RWPE2 (cell line): ENCODE measurements around the gene MAP2K3.

Source experiments
- ATAC-seq: fragments of 200-7000 bp; cut with Tn5 transposase; 3 replicates; pipeline ENCODE4 v1.9.1; 2021; ENCODE audit warnings: low read depth
- DNase-seq: peaks from one replicate; pipeline ENCODE4 v3.0.0-alpha.2; 2020; ENCODE audit warnings: low spot score
- H3K27ac ChIP-seq: fragments of 450-650 bp; 2 replicates; pipeline ENCODE4 v1.5.1; 2017; ENCODE audit warnings: mild to moderate bottlenecking; ENCODE audit not compliant: poor library complexity, severe bottlenecking
- H3K27me3 ChIP-seq: fragments of 250-450 bp; sonication (Bioruptor Pico); 2 replicates; pipeline ENCODE4 v1.5.1; 2021; ENCODE audit warnings: mild to moderate bottlenecking, moderate library complexity; ENCODE audit not compliant: insufficient read depth, poor library complexity, severe bottlenecking
- H3K36me3 ChIP-seq: fragments of 250-450 bp; sonication (Bioruptor Pico); 2 replicates; pipeline ENCODE4 v1.5.1; 2020; ENCODE audit warnings: low read depth, mild to moderate bottlenecking, moderate library complexity
- H3K4me1 ChIP-seq: fragments of 250-450 bp; sonication (Bioruptor Pico); 2 replicates; pipeline ENCODE4 v1.5.1; 2021; ENCODE audit warnings: mild to moderate bottlenecking, moderate library complexity; ENCODE audit not compliant: insufficient read depth, poor library complexity, severe bottlenecking
- H3K4me3 ChIP-seq: fragments of 250-450 bp; sonication (Bioruptor Pico); 2 replicates; pipeline ENCODE4 v1.5.1; 2021; ENCODE audit warnings: mild to moderate bottlenecking, moderate library complexity; ENCODE audit not compliant: severe bottlenecking
- H3K9me3 ChIP-seq: fragments of 250-450 bp; sonication (Bioruptor Pico); 2 replicates; pipeline ENCODE4 v1.5.1; 2021; ENCODE audit warnings: mild to moderate bottlenecking, moderate library complexity; ENCODE audit not compliant: severe bottlenecking
- TF ChIP-seq, protein P1 (sequence below): fragments of 450-650 bp; IDR thresholded peaks from one replicate; pipeline ENCODE4 v1.5.1; 2017; ENCODE audit warnings: mild to moderate bottlenecking, moderate library complexity; ENCODE audit not compliant: poor library complexity, severe bottlenecking

Gene MAP2K3

DNA sequence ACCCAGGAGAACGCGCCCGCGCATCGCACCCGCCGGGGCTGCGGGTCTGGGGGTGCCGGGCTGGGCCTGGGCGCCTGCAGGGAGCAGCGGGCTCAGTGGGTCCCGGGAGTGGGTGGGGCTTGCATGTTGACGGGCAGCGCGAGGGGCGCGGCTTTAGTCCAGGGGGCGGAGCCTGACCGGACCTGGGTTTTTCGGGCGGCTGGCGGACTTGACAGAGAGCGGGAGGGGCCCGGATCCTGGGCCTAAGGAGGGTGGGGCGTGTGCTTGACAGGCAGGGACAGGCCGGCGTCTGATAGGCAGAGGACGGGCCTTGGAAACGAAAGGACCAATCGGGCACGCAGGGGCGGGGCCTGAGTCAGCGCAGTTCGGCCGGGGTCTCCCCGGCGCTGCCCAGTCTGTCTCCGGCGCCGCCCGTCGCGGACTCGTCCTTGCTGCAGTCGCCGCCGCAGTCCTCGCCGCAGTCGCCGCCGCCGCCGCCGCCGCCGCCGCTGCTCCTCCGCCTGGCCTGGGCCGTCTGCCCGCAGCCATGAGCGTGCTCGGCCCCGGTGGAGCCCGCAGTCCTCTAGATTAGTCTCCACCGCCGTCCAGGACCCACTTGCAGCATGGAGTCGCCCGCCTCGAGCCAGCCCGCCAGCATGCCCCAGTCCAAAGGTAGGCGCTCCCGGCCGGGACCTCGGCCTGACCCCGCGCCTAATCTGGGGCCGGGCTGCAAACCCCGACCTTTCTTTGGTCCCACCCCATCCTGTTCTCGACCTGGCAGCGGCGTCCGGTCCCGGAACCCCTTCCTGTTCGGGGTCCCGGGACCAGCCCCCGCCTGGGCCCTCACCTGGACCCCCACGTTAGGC, at the start of gene MAP2K3:
Gene MAP2K3, plus strand, starts transcription at position 393 of the 845 bp plus-strand sequence. Its CDS starts 210 bp downstream, at position 603.
- no peaks in the 10 kb centered on the region for H3K27me3 ChIP-seq
- peak within 1 kb of the TSS; percentile 93 for H3K27ac ChIP-seq
- ATAC-seq: peak; percentile 65
- TF ChIP-seq, protein P1, sequence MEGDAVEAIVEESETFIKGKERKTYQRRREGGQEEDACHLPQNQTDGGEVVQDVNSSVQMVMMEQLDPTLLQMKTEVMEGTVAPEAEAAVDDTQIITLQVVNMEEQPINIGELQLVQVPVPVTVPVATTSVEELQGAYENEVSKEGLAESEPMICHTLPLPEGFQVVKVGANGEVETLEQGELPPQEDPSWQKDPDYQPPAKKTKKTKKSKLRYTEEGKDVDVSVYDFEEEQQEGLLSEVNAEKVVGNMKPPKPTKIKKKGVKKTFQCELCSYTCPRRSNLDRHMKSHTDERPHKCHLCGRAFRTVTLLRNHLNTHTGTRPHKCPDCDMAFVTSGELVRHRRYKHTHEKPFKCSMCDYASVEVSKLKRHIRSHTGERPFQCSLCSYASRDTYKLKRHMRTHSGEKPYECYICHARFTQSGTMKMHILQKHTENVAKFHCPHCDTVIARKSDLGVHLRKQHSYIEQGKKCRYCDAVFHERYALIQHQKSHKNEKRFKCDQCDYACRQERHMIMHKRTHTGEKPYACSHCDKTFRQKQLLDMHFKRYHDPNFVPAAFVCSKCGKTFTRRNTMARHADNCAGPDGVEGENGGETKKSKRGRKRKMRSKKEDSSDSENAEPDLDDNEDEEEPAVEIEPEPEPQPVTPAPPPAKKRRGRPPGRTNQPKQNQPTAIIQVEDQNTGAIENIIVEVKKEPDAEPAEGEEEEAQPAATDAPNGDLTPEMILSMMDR: no peak
- peak within 1 kb of the TSS; percentile 59 for H3K4me3 ChIP-seq
- peaks cover 29% of the 10 kb centered on the region for H3K4me1 ChIP-seq
- no peaks in the 10 kb centered on the region for H3K9me3 ChIP-seq
- peak; percentile 99 for DNase-seq
- H3K36me3 ChIP-seq: 0 out of 2 replicates have a peak, but pooled peaks cover 6% of the 10 kb centered on the region

- Histone ChIP-seq H3K27me3 (no peaks in the 10 kb centered on the region), H3K9me3 (no peaks in the 10 kb centered on the region), H3K4me3 (no peak overlapping the region), H3K27ac (no peak overlapping the region), H3K36me3 (no peaks in the 10 kb centered on the region), H3K4me1 (no peaks in the 10 kb centered on the region)
- DNase-seq (no peak), ATAC-seq (no peak)
- TF ChIP-seq, protein P1: no peak
These were observed 48.6 kb upstream of the MAP2K3 start for GRCh38 chr17:21235921-21236320.

DNA sequence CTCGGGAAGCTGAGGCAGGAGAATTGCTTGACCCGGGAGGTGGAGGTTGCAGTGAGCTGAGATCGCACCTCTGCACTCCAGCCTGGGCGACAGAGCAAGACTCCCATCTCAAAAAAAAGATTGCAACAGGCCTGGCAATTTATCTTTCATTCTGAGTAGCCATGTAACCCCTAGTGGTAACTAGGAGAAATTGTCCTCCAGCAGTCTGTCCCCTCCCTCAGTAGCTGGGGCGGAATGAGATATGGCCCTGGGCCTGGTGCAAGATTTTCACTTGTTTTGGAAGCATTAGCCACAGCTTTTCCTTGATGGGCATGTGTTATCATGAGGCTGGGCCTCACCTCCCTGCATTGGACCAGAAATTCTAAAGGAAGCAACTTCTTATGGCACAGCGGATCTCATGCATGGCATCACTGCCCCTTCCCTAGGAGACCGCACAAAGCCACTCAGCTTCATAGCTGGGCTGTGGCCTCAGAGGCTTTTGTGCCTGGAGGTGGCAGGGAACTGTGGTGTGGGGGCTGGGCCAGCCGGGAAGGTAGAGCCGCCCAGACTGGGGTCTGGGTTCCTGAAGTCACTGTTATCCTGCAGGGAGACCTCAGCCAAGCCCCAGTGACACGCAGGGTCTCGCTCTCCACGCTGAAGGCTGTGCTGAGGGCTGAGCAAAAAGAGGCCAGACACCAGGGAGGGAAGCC, 44.7 kb upstream of the MAP2K3 start:
- Histone ChIP-seq H3K27me3 (no peaks in the 10 kb centered on the region), H3K4me3 (no peak overlapping the region), H3K4me1 (no peaks in the 10 kb centered on the region), H3K9me3 (no peaks in the 10 kb centered on the region), H3K36me3 (no peaks in the 10 kb centered on the region), H3K27ac (no peak overlapping the region)
- no peak for DNase-seq
- TF ChIP-seq, protein P1: peak; percentile 35
- ATAC-seq: peak; percentile 41; the same call in 1 of the 3 replicates

DNA sequence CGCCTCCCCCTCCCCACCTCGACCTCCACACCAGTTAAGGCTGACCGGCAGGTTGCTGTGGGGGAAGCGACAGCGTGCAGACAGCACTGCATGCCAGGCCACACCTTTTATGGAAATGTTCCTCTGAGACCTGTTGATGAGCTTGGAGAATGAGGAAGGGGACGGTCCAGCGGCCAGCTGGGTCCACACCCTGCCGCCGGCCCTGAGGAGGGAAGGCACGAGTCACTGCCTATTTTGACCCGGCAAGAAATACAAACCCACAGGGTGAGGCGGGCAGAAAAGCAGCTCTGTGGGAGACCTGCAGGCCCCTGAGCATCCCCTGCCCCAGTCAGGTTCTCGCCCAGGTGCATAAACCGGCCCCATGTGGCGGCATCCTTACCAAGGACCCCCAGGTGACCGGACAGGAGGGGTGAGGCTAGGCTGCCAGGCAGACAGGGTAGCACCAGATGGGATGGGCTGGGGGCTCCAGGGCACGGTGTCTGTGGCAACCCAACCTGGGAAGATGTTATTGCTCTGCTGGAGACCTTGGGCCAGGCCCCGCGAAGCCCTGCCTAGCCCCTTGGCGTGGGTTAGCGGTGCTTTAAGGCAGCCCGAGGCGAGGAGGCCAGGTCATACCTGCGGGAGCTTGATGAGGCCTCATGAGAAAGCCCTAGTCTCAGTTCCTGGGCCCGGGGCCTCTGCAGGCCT, 44.0 kb upstream of the MAP2K3 start:
- H3K27ac ChIP-seq: no peak overlapping the region
- H3K27me3 ChIP-seq: no peaks in the 10 kb centered on the region
- no peaks in the 10 kb centered on the region for H3K4me1 ChIP-seq
- no peak for ATAC-seq
- H3K4me3 ChIP-seq: no peak overlapping the region
- no peaks in the 10 kb centered on the region for H3K9me3 ChIP-seq
- TF ChIP-seq, protein P1: no peak
- H3K36me3 ChIP-seq: no peaks in the 10 kb centered on the region
- DNase-seq: no peak
